Prostate gland (tissue), 2 donors: Measurements from ENCODE around the gene UAP1L1. TPM values are rescaled to one million over a fixed set of nuclear protein-coding genes. Genes with fewer than 3 reads are reported as not detected.
"Not testable (repeated sequence)": the region's sequence is repeated elsewhere in the genome, so short reads cannot be mapped to it uniquely, and the experiment has no call there.

Experiments
- DNase-seq: peaks from one replicate; pipeline ENCODE4 v3.0.0-alpha.2; 2019; ENCODE audit warnings: low spot score
- H3K27ac ChIP-seq, 2 donors: fragments of 200-600 bp; sonication (generic); 2 replicates each; pipeline ENCODE4 v1.5.1; 2017 to 2019
- H3K27me3 ChIP-seq: fragments of 200-600 bp; sonication (generic); replicated peaks from 2 replicates; pipeline ENCODE4 v1.5.1; 2019; ENCODE audit not compliant: insufficient read depth
- H3K36me3 ChIP-seq, 2 donors: fragments of 200-600 bp; sonication (generic); 1 replicate in 1 of 2; 2 replicates in 1 of 2; pipeline versions ENCODE4 v1.5.1 to v1.8.1; 2017 to 2019
- H3K4me1 ChIP-seq: fragments of 200-600 bp; sonication (generic); replicated peaks from 2 replicates; pipeline ENCODE4 v1.5.1; 2019
- H3K4me3 ChIP-seq, 2 donors: fragments of 200-600 bp; sonication (generic); 2 replicates each; pipeline ENCODE4 v1.5.1; 2017 to 2019
- H3K9me3 ChIP-seq: fragments of 200-600 bp; sonication (generic); 2 replicates; pipeline ENCODE4 v1.5.1; 2017
- POLR2A ChIP-seq: fragments of 450-650 bp; IDR thresholded peaks from one replicate; pipeline ENCODE4 v1.6.1; 2016; ENCODE audit warnings: antibody characterized with exemption, mild to moderate bottlenecking
- POLR2AphosphoS5 ChIP-seq: sonication (generic); formaldehyde crosslinking; IDR thresholded peaks from one replicate; pipeline ENCODE4 v1.6.1; 2017; ENCODE audit warnings: antibody characterized with exemption
- WGBS: methylation state at CpG from one replicate; pipeline ENCODE4 v1.1.5; 2018; 5-methylcytosine and 5-hydroxymethylcytosine counted together
- intact Hi-C: fragments of 100-400 bp; cut with DNase I; formaldehyde crosslinking; loops from one replicate; pipeline ENCODE4 v1.14.2; 2022
- total RNA-seq, 2 donors: library from RNA; depleted of rRNA; stranded (reverse); fragments of >200 nt; gene quantifications; one replicate each; pipeline ENCODE4 v1.1.0, GENCODE V29; 2016
- TF ChIP-seq, protein P1 (sequence below), 4 experiments: fragments of 200-600 bp in 2 of 4; fragments of 450-650 bp in 2 of 4; sonication (generic) in 2 of 4; IDR thresholded peaks; 1 replicate in 3 of 4; 2 replicates in 1 of 4; pipeline ENCODE4 v1.5.1; 2016 to 2019; ENCODE audit warnings: antibody characterized with exemption in 4 of 4, mild to moderate bottlenecking in 2 of 4, moderate library complexity in 2 of 4

UAP1L1 gene
- total RNA-seq, 2 donors from 2014 or later, result 8.2 to 19.9 TPM

DNA sequence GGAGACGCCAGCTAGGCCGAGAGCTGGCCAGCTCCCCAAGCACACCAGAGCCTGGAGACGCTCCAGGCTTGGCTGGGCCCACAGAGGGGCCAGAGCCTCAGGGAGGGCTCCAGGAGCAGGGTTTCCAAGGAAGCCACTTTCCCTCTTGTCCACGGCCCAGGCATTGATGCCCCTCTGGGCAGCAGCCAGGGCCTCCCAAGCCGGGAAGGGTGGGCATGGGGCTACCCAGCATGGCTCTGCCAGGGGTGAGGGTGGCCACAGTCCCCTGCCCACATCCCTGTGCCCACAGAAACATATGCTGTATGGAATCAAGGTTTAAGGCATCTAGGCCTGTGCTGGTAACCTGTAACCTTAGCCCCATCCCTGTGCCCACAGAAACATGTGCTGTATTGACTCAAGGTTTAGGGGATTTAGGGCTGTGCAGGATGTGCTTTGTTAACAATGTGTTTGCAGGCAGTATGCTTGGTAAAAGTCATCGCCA, 38.8 kb downstream of the UAP1L1 start:
- Histone ChIP-seq H3K27me3 (no peaks in the 10 kb centered on the region), H3K4me3 (no peak overlapping the region), H3K4me1 (no peaks in the 10 kb centered on the region), H3K9me3 (no peaks in the 10 kb centered on the region), H3K27ac (no peak overlapping the region), H3K36me3 (no peaks in the 10 kb centered on the region)
- TF ChIP-seq POLR2A (no peak), POLR2AphosphoS5 (no peak)
- intact Hi-C loops, result loop anchor here (5.0 kb wide), 1 partner anchor 111 kb away; the partner anchor contains the start of genes CYSRT1 and RNF224
- DNase-seq, result no peak
- 39% methylated on average over 6 of the region's 6 CpGs for whole genome bisulfite sequencing

DNA sequence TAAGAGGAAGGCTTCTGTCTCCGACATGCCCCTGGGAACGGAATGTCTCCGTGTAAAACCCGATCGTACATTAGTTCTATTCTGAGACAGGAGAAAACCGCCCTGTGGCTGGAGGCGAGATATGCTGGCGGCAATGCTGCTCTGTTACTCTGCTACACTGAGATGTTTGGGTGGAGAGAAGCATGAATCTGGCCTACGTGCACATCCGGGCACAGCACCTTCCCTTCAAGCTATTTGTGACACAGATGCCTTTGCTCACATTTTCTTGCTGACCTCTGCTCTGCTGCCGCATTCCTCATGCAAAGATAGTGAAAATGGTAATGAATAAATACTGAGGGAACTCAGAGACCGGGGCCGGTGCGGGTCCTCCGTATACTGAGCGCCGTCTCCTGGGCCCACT, 39.4 kb downstream of the UAP1L1 start:
- H3K36me3 ChIP-seq, result no peaks in the 10 kb centered on the region
- WGBS, result 48% methylated on average over 17 of the region's 17 CpGs
- no peaks in the 10 kb centered on the region for H3K27me3 ChIP-seq
- H3K4me3 ChIP-seq, result no peak overlapping the region
- intact Hi-C loops, result loop anchor here (5.0 kb wide), 1 partner anchor 111 kb away; the partner anchor contains the start of genes CYSRT1 and RNF224
- H3K27ac ChIP-seq, result no peak overlapping the region
- no peaks in the 10 kb centered on the region for H3K9me3 ChIP-seq
- TF ChIP-seq, protein P1, sequence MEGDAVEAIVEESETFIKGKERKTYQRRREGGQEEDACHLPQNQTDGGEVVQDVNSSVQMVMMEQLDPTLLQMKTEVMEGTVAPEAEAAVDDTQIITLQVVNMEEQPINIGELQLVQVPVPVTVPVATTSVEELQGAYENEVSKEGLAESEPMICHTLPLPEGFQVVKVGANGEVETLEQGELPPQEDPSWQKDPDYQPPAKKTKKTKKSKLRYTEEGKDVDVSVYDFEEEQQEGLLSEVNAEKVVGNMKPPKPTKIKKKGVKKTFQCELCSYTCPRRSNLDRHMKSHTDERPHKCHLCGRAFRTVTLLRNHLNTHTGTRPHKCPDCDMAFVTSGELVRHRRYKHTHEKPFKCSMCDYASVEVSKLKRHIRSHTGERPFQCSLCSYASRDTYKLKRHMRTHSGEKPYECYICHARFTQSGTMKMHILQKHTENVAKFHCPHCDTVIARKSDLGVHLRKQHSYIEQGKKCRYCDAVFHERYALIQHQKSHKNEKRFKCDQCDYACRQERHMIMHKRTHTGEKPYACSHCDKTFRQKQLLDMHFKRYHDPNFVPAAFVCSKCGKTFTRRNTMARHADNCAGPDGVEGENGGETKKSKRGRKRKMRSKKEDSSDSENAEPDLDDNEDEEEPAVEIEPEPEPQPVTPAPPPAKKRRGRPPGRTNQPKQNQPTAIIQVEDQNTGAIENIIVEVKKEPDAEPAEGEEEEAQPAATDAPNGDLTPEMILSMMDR (IDR thresholded peaks at IDR 0.05), result no peak
- TF ChIP-seq POLR2AphosphoS5, result no peak
- H3K4me1 ChIP-seq, result no peaks in the 10 kb centered on the region
- no peak for DNase-seq

DNA sequence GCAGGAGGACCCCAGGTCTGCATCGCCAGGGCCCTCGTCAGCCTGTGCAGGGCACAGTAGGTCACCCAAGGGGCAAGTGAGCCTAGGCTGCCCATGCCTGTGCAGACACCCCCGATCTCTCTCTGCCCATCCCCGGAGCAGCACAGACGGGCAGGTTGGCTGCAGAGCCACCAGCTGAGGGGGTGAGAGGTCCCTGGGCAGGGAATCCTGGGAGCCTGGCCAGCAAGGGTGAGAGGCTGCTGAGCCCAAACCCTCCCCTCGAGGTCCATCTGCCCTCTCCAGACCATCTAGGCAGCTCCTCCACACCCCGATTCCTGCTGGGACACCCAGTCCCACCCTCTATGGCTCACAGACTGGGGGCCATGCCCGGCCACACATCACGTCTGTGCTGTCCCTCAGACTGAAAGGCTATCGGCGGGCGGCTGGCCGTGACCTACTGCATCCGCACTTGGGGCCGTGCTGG, 40.0 kb downstream of the UAP1L1 start:
- Histone ChIP-seq H3K4me1 (no peaks in the 10 kb centered on the region), H3K9me3 (no peaks in the 10 kb centered on the region), H3K27me3 (no peaks in the 10 kb centered on the region), H3K4me3 (no peak overlapping the region), H3K27ac (no peak overlapping the region), H3K36me3 (no peaks in the 10 kb centered on the region)
- DNase-seq, result no peak
- 76% methylated on average over 15 of the region's 15 CpGs for WGBS
- intact Hi-C loops, result loop anchor here (5.0 kb wide), 1 partner anchor 110 kb away; the partner anchor contains the start of genes CYSRT1 and RNF224
- no peak for TF ChIP-seq POLR2AphosphoS5
- no peak for TF ChIP-seq POLR2A

DNA sequence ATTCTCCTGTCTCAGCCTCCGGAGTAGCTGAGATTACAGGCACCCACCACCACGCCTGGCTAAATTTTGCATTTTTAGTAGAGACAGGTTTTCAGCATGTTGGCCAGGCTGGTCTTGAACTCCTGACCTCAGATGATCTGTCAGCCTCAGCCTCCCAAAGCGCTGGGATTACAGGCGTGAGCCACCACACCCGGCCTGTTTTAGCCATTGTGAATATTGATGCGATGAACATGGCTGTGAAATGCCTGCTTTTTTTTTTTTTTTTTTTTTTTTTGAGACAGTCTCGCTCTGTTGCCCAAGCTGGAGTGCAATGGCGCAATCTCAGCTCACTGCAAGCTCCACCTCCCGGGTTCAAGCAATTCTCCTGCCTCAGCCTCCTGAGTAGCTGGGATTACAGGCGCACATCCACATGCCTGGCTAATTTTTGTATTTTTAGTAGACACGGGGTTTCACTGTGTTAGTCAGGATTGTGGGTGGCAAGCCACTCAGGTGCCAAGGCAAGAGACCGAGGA, 40.8 kb downstream of the UAP1L1 start:
- not testable (repeated sequence) for H3K27me3 ChIP-seq, H3K27ac ChIP-seq, H3K4me1 ChIP-seq, H3K4me3 ChIP-seq, H3K9me3 ChIP-seq, H3K36me3 ChIP-seq, DNase-seq
- WGBS, result 87% methylated on average over 12 of the region's 12 CpGs
- intact Hi-C loops, result loop anchor here (5.0 kb wide), 1 partner anchor 109 kb away; the partner anchor contains the start of genes CYSRT1 and RNF224

DNA sequence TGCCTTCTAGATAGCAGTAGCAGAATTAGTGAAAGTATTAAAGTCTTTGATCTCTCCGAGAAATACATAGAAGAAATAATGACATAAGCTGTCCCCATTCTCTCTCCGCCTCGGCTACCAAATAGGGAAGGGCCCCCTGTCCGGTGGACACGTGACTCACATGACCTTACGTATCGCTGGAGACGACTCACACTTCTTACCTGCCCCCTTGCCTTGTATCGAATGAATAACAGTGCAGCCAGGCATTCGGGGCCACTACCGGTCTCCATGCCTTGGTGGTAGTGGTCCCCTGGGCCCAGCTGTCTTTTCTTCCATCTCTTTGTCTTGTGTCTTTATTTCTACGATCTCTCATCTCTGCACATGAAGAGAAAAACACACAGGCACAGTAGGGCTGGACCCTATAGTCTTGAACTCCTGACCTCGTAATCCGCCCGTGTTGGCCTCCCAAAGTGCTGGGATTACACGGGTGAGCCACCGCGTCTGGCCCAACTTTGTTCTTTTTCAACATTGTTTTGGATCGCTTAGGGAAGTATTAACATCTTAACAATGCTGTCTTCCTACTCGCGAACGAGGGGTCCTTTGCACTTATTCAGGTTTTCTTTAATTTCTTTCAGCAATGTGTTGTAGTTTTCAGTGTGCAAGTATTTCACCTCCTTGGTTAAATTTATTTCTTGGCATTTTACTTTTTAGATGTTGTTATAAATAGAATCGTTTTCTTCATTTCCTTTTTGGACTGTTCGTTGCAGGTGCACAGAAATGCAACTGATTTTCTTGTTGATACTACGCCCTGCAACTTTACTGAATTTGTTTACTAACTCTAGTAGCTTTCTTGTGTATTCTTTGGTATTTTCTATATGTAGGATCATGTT, 44.8 kb downstream of the UAP1L1 start:
- not testable (repeated sequence) for H3K27me3 ChIP-seq, DNase-seq, H3K9me3 ChIP-seq, H3K36me3 ChIP-seq, H3K4me1 ChIP-seq, H3K4me3 ChIP-seq, H3K27ac ChIP-seq
- 79% methylated on average over 16 of the region's 25 CpGs for WGBS
- intact Hi-C loops, result loop anchor here (5.0 kb wide), 1 partner anchor 115 kb away; no protein-coding TSS in a partner anchor

DNA sequence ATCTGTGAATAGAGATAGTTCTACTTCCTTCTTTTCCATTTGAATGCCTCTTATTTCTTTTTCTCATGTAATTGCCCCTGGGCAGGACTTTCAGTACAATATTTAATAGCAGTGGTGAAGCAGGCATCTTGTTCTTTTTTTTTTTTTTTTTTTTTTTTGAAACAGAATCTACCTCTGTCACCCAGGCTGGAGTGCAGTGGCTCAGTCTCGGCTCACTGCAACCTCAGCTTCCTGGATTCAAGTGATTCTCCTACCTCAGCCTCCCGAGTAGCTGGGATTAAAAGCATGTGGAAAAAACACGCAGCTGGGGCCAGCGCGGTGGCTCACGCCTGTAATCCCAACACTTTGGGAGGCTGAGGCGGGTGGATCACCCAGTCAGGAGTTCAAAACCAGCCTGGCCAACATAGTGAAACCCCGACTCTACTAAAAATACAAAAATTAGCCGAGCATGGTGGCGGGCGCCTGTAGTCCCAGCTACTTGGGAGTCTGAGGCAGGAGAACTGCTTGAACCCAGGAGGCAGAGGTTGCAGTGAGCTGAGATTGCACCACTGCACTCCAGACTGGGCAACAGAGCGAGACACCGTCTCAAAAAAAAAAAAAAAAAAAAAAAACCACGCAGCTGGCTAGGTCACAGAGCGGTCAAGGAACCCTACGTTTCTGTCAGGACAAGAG, 45.6 kb downstream of the UAP1L1 start:
- not testable (repeated sequence) for DNase-seq, H3K36me3 ChIP-seq, H3K4me3 ChIP-seq, H3K27ac ChIP-seq, H3K9me3 ChIP-seq, H3K4me1 ChIP-seq, H3K27me3 ChIP-seq
- WGBS, result 90% methylated on average over 16 of the region's 16 CpGs
- intact Hi-C loops, result loop anchor here (5.0 kb wide), 1 partner anchor 114 kb away; no protein-coding TSS in a partner anchor

DNA sequence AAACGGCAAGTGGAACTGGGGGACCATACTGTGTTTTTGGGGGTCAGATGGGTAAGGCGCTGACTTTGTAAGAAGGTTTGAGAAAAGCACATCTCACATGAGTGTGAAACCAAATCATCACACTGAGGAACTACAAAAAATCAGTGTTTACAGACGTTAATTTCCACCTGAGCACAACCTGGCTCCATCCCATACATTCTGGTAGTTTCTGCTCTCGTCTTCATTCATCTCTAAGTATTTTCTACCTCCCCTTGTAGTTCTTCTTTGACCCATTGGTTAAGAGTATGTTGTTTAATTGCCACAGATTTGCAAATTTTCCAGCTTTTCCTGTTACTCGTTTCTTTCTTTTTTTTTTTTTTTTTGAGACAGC, 46.1 kb downstream of the UAP1L1 start:
- no peaks in the 10 kb centered on the region for H3K36me3 ChIP-seq
- no peaks in the 10 kb centered on the region for H3K9me3 ChIP-seq
- H3K27me3 ChIP-seq, result no peaks in the 10 kb centered on the region
- no peak overlapping the region for H3K27ac ChIP-seq
- no peak for TF ChIP-seq POLR2AphosphoS5
- TF ChIP-seq, protein P1 (IDR thresholded peaks at IDR 0.05), result no peak
- no peak for TF ChIP-seq POLR2A
- WGBS, result 73% methylated on average over 5 of the region's 5 CpGs
- H3K4me1 ChIP-seq, result no peaks in the 10 kb centered on the region
- intact Hi-C loops, result loop anchor here (5.0 kb wide), 1 partner anchor 114 kb away; no protein-coding TSS in a partner anchor
- no peak for DNase-seq
- H3K4me3 ChIP-seq, result no peak overlapping the region

DNA sequence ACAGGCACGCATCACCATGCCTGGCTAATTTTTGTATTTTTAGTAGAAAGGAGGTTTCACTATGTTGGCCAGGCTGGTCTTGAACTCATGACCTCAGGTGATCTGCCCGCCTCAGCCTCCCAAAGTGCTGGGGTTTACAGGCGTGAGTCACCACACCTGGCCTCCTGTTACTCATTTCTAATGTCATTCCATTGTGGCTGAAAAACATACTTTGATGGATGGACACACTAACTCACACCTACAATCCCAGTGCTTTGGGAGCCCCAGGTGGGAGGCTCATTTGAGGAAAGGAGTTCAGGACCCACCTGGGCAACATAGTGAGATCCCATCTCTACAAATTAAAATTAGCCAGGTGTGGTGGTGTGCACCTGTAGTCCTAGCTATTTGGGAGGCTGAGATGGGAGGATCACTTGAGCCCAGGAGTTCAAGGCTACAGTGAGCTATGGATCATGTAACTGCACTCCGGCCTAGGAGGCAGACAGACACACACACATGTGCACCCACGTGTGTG, 46.7 kb downstream of the UAP1L1 start:
- 90% methylated on average over 5 of the region's 5 CpGs for WGBS

More for the DNA sequence above, 46.7 kb downstream of the UAP1L1 start:
- H3K4me3 ChIP-seq, DNase-seq, H3K27ac ChIP-seq, H3K4me1 ChIP-seq, H3K36me3 ChIP-seq, H3K9me3 ChIP-seq, H3K27me3 ChIP-seq: not testable (repeated sequence)
- intact Hi-C loops, result loop anchor here (5.0 kb wide), 1 partner anchor 113 kb away; no protein-coding TSS in a partner anchor
